LNCaP clone FGC (cell line): ENCODE results near the gene FAT1.

Experiments
- DNase-seq: peaks from one replicate; pipeline ENCODE4 v3.0.0-alpha.2; 2011; ENCODE audit warnings: low read depth
- H3K4me3 ChIP-seq: 2 replicates; pipeline ENCODE4 v1.5.1; 2011; ENCODE audit warnings: mild to moderate bottlenecking, low read depth, low read length, control low read depth
- TF ChIP-seq, protein P1 (sequence below): IDR thresholded peaks from 2 replicates; pipeline ENCODE4 v1.5.1; 2012; ENCODE audit warnings: mild to moderate bottlenecking; ENCODE audit not compliant: control insufficient read depth, insufficient read depth; ENCODE audit errors: extremely low read depth

Gene FAT1

DNA sequence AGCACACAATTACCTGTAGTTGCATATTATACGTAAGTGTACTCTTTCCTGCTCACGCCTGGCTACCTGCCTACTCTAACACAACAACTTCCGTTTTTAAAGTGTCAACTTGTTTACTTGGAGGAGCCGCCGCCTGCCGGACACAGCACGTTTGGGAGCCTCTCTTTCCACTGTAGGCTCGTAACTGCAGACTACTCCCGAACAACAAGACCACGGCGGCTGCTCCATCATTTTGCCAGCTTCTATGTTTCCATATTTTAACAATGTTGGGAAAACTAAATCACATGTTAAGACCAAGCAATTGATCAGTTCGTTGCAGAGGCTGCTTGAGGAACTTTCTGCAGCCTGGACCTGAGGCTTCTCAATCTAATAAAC is 169.1 kb downstream of the FAT1 start:
- TF ChIP-seq, protein P1, sequence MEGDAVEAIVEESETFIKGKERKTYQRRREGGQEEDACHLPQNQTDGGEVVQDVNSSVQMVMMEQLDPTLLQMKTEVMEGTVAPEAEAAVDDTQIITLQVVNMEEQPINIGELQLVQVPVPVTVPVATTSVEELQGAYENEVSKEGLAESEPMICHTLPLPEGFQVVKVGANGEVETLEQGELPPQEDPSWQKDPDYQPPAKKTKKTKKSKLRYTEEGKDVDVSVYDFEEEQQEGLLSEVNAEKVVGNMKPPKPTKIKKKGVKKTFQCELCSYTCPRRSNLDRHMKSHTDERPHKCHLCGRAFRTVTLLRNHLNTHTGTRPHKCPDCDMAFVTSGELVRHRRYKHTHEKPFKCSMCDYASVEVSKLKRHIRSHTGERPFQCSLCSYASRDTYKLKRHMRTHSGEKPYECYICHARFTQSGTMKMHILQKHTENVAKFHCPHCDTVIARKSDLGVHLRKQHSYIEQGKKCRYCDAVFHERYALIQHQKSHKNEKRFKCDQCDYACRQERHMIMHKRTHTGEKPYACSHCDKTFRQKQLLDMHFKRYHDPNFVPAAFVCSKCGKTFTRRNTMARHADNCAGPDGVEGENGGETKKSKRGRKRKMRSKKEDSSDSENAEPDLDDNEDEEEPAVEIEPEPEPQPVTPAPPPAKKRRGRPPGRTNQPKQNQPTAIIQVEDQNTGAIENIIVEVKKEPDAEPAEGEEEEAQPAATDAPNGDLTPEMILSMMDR, result peak; percentile 57
- peak; percentile 74 for DNase-seq
- H3K4me3 ChIP-seq, result peak overlapping the region; percentile 32

DNA sequence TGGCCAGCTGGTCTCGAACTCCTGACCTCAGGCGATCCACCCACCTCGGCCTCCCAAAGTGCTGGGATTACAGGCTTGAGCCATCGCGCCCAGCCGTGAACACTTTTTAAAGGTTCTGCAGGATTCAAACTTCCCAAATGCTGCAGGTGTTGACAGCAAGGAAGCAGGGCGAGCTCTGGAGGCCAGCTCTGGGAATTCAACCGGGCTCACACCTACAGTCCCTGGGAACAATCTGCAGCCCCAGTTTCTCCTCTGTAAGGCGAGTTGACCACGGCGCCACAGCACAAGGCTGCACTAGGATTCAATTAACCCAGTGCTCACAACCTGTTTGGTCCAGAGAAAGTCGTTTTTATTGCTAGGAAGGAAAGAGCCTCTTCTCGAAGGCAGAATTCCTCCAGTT is 169.9 kb downstream of the FAT1 start:
- DNase-seq, result no peak
- TF ChIP-seq, protein P1, result 0 out of 2 replicates have a peak, but pooled peaks have one; percentile 0

DNA sequence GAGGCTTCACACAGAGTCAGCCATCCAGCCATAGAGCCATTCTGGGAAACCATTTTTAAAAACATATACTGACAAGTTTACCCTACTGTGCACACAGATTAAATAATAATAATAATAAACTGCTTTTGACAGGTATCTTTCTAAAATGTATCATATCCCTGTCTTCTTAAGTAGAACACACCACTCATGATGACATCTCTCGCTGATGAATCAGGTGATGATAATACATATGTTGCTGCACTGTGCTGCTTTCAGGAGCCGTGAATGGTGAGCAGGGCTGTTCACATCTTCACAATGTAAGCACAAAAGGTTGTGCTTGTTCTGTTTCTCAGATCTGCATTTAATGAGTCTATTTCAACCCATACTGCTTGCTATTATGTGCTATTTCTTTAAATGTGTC is 171.8 kb downstream of the FAT1 start:
- no peak overlapping the region for H3K4me3 ChIP-seq
- TF ChIP-seq, protein P1, result no peak
- no peak for DNase-seq

More for the DNA sequence above, 169.9 kb downstream of the FAT1 start:
- no peak overlapping the region for H3K4me3 ChIP-seq

DNA sequence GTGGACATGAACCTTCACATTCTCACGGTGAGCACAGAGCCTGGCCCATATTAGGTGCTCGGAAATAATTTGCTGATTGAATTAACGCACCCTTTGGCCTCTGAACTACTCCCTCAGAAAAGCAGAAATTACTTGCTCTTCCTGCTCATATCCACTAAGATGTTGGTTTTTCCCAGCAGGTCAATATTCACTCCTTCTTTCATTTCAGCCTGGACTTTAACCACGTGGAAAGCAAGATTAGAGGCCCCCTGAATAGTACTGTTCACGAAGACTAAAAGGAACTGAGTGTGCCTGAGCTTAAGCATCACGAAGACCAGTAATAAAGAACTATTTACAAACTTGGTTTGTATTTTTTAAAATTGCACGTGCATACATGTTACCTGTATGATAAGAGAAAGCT is 178.2 kb downstream of the FAT1 start:
- no peak for DNase-seq
- no peak overlapping the region for H3K4me3 ChIP-seq
- TF ChIP-seq, protein P1, result no peak

DNA sequence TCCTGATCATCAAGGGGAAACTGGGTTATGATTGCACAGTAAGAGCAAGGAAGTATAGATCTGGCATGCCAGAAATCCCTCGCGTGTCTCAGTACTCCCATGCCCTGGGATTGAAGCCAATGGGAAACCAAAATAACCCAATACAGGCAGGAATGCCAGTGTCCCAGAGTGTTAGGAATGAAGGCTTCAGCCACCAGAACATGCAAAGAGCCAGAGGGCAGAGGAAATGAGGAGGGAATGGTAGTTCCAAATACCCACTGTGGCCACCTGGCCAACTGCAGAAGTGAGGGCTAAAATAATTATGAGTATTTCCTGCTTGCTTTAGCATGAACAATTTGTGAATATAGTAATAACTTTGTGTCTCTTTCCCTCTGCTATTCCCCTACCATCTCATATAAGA is 180.4 kb downstream of the FAT1 start:
- no peak for DNase-seq
- TF ChIP-seq, protein P1, result no peak

DNA sequence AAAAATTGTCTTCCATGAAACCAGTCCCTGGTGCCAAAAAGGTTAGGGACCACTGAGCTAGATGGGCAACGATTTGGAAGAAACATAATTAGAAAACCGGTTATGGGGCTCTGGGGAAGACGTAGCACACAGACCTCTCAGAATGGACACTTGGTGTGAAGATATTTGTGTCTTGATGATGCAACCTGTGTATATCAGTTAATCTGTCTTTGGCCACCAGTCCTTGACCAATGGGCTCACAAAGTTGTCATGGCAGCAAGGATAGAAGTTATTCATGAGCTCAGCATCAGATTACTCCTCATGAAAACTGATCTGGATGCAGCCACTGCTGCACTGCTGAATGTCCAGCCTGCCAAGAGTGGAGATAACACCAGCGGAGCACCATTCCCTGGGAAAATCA is 181.9 kb downstream of the FAT1 start:
- no peak overlapping the region for H3K4me3 ChIP-seq
- TF ChIP-seq, protein P1, result no peak
- no peak for DNase-seq

More for the DNA sequence above, 180.4 kb downstream of the FAT1 start:
- H3K4me3 ChIP-seq, result no peak overlapping the region

DNA sequence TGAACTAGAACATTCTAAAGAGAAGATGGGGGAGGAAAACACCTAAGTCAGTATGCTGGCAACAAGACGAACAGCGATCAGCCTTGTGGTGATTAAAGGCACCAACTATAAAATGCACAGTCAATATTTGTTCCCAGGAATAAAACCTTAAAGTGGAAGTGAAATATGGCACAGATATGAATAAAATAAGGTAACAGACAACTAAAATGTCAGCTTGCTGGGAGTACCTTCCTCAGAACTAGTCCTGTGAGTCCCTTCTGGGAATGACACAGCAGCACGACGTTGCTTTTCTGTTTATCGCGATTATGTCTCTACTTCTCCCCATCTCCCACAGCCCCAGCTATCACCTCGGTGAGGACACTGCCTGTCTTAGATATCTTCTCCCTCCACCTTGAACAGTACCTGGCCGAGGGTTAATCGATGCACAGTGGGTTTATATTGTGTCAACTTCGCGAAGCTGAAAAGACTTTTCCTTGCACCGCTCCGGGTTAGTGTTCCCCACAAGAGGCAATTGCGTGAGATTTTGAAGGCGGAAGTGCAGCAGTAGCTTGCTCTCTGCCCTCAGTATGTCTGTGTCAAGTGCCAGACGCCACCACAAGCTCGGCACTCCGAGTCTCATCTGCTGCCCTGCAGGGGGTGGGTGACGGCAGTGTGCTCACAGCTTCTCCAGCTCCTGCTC is 185.7 kb downstream of the FAT1 start:
- no peak for DNase-seq
- no peak overlapping the region for H3K4me3 ChIP-seq
- TF ChIP-seq, protein P1, result no peak
